Testis (tissue), 2 donors: ENCODE measurements around the gene GATAD2A.

ENCODE experiments used
- CTCF ChIP-seq, 3 experiments: fragments of 450-650 bp in 2 of 3; fragments of 200-600 bp in 1 of 3; sonication (generic) in 1 of 3; IDR thresholded peaks; one replicate each; pipeline ENCODE4 v1.5.1; 2016 to 2019; ENCODE audit warnings: antibody characterized with exemption in 3 of 3, mild to moderate bottlenecking in 2 of 3, moderate library complexity in 1 of 3
- POLR2A ChIP-seq: fragments of 450-650 bp; IDR thresholded peaks from one replicate; pipeline ENCODE4 v1.6.1; 2017; ENCODE audit warnings: antibody characterized with exemption, mild to moderate bottlenecking, moderate library complexity

GRCh38 chr19:19445288-19445687 is 39.8 kb downstream of the GATAD2A start:
- no peak for TF ChIP-seq CTCF (IDR thresholded peaks at IDR 0.05)
- TF ChIP-seq POLR2A: no peak
